Dedifferentiated amniotic fluid mesenchymal stem cell (primary cell): ENCODE measurements around the gene LRCH1.
"Not testable (repeated sequence)": the region's sequence is repeated elsewhere in the genome, so short reads cannot be mapped to it uniquely, and the experiment has no call there.

Experiments used
- DNase-seq: peaks from one replicate; pipeline ENCODE4 v3.0.0-alpha.2; 2016; ENCODE audit errors: extremely low spot score

The LRCH1 gene

DNA sequence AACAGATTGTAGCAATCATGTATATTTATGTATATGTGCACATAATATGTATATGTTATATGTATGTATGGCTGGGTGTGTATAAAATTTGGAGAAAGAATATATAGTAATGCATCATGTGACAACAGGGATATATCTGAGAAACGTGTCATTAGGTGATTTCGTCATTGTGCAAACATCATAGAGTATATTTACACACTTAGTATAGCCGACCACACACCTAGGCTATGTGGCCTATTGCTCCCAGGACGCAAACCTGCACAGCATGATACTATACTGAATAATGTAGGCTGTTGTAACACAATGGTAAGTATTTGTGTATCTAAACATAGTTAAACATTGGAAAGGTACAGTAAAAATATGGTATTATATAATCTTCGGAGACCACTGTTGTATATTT, 200.2 kb downstream of the LRCH1 start:
- DNase-seq: no peak

DNA sequence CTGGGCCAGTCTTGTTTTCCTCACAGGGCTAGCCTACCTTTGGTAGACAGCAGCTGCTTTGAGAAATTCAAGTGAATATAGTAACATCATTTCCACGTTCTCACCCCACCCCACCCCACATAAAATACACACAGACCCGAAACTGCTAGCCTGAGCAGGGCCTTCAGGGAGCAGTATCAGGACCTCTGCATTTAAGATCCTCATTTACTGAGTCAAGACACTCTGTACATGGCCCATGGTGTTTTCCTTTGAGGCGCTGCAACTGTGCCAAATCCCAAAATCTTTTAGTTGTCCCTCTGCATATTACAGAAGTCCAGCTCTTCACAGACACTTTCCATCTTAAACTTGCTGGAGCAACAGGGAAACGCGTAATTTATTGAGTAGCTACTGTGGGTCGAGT, 200.9 kb downstream of the LRCH1 start:
- no peak for DNase-seq

DNA sequence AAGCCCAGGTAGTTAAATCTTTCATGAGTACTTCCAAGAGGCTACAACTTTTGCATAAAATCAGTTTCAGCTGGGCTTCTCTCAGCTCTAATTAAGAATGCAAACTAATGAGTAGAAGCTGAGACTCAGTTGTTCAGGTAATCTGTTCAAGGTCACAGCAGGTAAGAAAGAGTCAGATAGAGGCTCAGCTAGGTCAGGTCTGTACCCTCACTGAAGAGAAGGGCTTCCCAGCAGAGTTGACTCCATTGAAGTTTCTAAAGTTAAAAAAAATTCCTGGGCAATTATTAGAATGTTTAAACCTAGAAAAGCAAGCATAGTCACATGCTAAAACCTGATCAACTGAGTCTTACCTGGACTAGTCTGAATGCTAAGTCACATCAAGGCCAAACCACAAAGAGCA, 201.8 kb downstream of the LRCH1 start:
- no peak for DNase-seq

DNA sequence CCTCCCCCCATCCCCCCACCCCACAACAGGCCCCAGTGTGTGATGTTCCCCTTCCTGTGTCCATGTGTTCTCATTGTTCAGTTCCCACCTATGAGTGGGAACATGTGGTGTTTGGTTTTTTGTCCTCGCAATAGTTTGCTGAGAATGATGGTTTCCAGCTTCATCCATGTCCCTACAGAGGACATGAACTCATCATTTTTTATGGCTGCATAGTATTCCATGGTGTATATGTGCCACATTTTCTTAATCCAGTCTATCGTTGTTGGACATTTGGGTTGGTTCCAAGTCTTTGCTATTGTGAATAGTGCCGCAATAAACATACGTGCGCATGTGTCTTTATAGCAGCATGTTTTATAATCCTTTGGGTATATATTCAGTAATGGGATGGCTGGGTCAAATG, 202.5 kb downstream of the LRCH1 start:
- DNase-seq: not testable (repeated sequence)

DNA sequence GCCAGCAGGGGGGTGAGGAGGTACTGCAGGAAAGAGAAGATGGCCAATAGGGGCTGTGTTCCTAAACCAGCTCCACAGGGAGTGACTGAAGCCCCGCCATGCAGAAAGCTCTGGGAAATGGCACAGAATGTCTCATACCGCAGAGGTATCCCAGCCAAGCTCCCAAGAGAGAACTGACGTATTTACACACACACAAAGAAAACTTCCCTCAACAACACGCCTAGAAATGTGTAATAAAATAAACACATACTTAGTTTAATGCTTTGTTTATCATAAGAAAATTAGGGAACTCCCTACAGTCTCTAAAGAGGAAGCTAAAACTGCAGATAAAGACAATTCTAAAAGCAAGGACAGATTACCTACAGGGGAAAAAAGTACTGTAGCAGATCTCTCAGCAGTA, 204.0 kb downstream of the LRCH1 start:
- no peak for DNase-seq

DNA sequence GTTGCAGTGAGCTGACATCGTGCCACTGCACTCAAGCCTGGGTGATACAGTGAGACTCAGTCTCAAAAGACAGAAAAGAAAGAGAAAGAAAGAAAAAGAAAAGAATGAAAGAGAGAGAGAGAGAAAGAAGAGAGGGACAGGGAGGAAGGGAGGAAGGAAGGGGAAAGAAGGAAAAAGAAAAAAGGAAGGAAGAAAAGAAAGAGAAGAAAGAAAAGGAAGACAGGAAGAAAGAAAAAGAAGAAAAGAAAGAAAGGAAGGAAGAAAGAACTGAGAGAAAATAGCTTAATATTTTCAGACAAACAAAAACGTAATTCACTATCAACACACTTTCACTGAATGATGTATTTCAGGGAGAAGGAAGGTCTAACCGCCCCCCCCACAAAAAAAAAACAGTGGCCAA, 204.7 kb downstream of the LRCH1 start:
- DNase-seq: no peak

DNA sequence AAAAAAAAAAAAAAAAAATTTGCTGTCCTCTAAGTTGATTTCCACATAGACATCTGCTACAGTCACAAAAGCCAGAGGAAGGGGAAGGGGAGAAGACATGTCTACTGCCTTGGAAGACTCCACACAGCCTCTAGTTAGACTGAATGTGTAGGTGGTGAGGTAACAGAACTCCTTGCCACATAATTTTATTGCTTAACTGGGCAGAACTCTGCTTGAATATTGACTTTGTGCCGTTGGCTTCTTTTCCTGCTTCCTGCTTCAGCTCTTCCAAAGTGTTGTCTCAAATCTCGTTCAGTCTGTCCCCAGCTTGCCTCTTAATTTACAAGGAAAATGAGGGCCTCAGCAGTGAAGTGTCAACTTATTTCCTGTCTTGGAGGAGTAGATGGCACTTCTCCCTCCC, 206.9 kb downstream of the LRCH1 start:
- DNase-seq: no peak

DNA sequence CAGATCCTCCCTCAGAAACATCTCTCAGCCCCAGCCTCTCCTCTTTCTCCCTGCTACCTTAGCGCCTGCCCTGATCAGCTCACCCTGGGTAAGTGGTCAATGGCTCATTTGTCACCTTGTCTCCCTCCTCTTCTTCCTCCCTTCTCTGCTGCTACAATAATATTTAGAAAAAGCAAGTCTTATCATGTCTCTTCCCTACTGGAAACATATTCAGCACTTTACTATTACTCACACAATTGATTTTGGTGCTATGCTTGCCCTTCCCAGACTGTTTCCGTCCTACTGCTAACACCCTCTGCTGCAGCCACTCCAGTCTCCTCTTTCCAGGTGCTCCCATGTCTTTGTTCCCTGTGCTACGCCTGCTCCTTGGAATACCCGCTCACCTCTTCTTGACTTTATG, 208.2 kb downstream of the LRCH1 start:
- no peak for DNase-seq

DNA sequence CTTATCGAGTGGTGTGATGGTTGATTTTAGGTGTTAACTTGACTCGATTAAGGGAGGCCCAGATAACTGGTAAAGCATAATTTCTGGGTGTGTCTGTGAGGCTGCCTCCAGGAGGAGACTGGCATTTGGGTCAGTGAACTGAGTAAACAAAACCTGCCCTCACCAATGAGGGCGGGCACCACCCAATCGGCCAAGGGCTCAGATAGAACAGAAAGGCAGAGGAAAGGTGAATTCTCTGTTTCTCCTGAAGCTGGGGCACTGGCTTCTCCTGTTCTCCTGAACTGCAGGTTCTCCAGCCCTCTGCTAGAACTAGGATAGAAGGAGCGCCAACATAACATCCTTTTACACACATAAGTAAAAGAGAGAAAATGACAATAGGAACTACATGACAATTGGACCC, 208.9 kb downstream of the LRCH1 start:
- DNase-seq: no peak

DNA sequence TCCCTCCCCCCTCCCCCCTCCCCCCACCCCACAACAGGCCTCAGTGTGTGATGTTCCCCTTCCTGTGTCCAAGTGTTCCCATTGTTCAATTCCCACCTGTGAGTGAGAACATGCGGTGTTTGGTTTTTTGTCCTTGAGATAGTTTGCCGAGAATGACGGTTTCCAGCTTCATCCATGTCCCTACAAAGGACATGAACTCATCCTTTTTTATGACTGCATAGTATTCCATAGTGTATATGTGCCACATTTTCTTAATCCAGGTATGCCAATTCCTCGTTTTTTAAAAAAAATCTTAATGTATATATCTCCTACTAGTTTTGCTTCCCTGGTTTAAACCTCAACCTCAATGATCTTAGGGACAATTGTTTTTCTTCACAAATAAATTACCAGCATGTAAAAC, 217.0 kb downstream of the LRCH1 start:
- DNase-seq: not testable (repeated sequence)

DNA sequence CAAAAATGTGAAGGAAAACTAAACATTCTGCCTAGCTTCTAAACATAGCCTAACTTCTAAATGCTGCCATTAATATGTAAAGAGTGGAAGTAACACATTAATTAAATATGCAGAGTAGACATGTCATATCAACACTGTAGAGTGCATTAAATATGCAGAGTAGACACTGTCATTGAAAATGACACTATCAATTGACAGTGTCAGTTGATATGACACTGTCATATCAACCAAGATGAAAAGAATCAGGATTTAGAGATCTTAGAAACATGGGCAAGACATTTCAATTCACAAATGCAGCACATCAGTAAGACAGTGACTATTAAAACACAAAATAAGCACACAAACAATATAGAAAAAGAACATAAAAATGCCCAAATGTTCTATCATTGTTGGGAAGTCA, 218.7 kb downstream of the LRCH1 start:
- DNase-seq: no peak

DNA sequence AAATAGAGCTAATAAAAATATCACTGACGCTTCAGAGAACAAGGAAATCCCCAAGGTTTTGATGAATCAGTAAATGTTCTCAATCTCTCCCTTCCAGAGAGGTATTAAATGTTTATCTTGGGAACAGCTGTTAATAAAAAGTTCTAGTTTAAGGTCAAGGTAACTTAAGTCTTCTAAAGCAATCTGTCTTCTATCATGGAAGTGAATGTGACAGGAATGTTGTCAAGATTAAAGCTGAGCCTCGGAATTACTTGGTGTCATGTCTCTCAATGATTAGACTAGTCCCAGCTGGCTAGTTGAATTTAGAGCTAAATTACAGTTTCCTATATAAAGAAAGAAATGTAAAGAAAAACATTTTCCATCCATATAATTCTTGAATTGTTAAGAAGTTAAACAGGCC, 220.6 kb downstream of the LRCH1 start:
- DNase-seq: no peak

DNA sequence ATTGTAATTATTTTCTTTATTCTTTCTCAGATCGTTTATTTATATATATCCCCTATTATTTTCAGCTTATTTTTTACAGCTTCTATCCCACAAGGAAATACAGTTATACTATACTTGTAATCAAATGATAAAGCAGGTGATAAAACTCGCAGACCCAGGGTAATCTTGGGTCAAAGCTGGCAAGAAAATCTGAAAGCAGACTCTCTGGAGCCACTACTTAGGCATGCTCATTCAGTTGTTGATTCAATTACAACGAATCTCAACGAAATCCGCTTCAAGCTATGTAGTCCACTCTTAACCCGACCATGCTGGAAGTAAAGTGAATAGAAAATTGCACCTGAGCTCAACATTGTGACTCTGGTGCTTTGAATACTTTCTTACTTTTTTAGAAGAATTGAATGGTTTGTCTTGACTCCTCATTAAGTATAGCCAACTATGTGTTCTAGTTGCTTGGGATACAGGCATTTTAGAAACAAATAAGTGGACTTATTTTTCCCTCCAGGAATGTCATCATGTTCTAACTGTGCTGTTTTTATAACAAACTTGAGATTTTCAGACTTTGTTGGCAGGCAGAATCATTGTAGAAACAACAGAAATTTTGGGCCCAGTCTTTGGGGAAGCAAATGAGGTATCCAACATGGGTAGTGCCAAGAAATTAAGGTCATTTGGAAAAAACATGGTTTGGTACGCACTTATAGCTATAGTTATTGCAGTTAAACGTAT, 222.6 kb downstream of the LRCH1 start:
- DNase-seq: no peak

DNA sequence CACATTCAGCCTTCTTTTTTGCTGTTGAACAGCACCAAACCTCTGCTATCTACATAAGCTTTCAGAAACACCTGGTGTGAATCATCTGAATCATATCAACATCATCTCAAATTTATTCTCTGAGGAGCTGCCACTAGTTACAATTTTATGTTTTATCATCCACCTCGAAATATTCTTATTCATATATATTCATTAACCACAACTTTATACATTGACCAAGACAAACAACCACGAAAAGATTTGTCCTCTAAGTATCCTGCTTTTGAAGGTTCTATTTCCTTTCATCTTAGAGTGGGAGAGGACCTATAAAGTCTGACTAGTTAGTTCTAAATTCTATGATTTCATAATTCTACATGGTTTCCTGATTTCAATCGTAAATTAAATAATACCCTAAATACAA, 225.1 kb downstream of the LRCH1 start:
- no peak for DNase-seq

DNA sequence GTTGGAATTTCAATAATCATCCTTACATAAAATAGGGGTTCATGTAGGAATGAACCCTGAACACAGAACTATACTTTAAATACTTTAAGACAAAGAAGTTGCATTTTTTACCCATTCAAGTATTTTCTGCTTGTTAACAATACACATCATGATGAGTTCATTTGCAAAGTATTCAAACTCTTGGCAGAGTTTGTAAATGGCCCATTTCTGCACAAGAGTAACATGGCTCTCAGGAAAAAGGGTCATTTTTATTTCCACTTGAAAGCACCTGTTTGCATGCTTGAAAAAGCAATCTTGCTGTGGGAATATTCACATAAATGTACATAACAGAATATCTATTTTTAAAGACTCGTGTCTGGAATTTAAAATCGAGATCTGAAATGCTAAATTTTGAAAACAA, 225.9 kb downstream of the LRCH1 start:
- DNase-seq: peak; percentile 48

DNA sequence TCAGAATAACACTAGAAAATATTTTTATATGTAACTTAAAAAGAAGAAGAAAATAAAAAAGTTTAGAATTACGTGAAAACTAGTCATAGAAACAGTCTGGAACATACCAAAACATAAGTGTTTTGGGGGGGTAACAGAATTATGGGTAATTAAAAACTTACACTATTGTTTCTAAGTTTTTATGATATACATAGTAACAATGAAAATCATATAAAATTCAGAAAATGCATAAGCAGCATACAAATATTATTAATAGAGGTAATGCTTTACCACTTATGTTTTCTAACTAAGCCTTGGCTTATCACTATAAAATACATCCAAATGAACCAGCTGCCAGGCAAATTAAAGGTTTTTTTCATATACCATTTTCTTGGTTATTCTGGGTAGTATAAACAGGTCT, 229.1 kb downstream of the LRCH1 start:
- DNase-seq: no peak

DNA sequence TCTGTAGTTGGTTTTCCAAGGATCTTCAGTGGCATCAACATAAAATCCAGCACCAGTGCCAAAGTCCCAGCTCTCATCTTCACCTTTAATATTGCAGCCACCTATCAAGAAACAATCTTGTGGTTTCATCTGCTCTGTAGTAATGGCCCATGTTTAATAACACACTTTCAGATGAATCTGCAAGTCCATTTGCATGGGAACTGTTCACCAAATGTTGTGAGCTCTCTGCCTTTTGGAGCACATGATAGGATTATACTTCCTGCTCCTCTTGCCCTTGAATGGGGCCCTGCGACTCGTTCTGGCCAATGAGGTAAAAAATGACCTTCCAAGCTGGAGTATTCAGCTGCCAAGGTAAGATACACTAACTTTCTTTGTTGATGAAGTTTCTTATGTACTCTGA, 229.7 kb downstream of the LRCH1 start:
- DNase-seq: no peak

DNA sequence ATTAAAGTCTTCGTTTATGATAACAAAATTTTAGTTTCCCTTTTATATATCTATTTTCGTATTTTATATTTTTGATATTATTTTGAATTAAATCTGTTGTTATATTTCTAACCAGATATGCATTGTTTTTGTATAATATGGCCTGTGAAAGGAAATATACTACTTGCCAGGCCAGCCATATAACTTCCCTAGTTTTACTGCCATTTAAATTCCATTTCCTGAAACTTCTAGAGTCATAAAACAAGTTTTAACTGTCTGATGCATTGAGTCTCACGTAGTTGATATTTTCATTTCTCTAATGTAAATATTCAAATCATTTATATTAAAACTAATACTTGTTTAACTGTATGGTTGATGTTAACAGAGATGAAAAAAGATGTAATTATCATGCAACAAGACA, 230.5 kb downstream of the LRCH1 start:
- no peak for DNase-seq

DNA sequence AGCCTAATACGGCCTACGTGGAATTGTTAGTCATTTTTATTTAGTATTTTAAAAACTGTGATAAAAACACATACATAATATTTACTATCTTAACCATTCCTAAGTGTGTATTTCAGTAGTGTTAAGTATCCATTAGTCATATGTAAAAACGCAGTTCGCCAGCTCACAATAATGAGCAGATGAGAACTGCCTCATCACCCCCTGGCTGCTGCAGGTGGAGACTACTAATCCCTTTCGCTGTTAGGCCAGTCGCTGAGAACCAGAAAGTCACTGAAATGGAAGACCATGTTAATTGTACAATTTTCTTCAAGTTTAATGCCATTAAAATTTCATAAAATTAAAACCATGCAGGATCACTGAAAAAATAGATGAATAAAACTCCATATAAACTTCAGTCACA, 242.4 kb downstream of the LRCH1 start:
- no peak for DNase-seq

DNA sequence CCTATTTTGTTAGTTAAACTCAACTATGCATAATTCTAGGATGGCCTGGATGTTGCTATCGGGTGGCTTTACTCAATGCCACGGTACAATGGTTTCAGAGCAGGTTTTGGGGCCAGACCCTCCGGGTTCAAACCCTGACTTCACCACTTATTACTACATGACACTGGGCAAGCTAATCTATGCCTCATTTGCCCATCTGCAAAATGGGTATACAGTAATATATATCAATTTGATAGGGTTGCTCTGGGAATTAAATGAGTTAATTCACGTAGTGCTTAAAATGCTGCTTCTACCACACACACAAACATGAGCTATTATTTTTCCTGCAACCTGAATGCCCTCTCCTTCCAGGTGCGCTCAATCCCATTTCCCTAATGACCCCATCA, 243.2 kb downstream of the LRCH1 start:
- no peak for DNase-seq

DNA sequence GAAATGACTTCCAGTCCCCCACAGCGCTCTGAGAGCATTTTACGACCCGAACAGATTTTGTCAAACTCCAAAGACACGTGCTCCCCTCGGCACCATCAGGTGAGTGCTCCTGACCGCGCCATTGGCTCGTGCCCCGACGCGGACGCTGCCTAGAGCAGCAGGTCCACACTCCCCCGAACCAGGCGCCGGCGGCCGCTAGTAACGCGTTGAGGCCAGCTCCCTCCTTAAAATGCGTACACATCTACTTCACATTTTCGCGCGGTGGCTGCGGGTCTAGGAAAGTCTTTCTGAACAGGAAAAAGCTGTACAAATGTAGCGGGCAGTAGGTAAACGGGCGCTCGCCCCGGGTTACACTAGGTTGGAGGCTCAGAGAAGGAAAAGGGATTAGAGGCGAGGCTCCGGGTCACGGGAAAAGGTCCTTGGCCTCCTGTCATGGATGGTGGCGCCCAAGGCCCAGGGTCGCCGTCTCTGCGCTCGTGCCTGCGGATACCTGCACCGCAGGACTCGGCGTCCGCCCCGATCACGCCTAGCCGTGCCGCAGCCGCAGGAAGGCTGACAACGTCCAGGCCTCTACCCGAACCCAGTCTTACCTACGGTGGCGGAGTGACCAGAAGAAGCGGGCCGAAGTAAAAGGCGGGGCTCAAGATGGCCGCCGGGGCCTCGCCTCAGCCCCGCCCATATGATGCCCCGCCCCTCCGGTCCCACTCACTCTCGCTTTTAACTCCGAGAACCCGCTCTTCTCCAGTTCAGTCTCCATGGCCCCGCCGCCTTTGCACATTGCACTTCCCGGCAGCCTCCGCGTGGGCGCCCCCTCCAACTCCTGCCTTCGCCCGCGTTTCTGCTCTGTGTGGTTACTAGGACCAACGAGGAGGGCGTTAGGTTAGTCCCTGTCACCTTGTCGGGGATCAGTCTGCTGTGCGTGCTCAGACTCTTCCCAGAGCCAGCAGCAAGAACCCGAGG, 243.8 kb downstream of the LRCH1 start, which contains the start of gene ESD:
Gene ESD (minus strand): TSS at position 647 of the 960 bp plus-strand sequence. CDS start 5,748 bp downstream, outside the sequence.
- DNase-seq: peak; percentile 89

DNA sequence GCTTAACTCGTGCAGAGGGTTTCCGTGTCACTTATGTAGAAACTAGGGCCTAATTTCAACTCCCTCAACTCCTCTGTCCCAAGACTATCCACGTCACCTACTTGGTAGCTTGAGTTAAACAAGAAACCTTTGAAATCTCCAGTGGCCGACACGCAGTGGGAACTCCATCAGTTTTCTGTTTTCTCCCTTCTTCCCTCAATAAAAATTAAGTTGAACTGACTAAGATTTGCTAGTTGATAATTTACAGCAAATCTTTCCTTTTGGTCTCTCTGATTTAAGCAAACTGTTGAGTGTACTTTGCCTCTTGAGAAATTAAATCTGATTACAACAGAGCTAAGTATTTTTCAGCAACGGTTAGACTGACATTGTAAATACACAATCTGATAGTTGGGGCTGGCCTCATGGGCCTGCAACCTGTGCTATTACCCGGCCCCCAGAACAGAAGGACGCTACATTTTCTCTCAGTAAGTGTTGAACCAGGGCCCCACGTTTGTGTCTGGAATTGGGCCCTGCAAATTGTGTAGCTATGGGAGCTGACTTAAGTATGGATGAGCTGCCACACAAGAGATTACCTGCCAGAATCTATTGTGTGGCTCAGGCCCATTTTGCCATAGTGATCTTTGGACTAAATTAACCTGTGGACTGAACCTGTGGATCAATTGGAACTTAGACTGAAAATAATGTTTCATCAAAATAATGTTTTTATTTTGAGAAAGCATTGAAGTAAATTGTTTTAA, 244.7 kb downstream of the LRCH1 start:
- no peak for DNase-seq
